ENCODE data around the gene CDC14C. TPM values are rescaled to one million over a fixed set of nuclear protein-coding genes. Genes with fewer than 3 reads are reported as not detected.
A peak's percentile ranks its signal among the peaks of the same experiment; 100 is the strongest.
"Not testable (repeated sequence)": the region's sequence is repeated elsewhere in the genome, so short reads cannot be mapped to it uniquely, and the experiment has no call there.

CDC14C gene
- polyA plus RNA-seq, 1 donor: 0.06 TPM

- not testable (repeated sequence) for H3K9me3 ChIP-seq (ENCODE audit: control insufficient read depth, low read depth, low read length); H3K4me3 ChIP-seq (ENCODE audit: low read length); DNase-seq; H3K4me1 ChIP-seq (ENCODE audit: control insufficient read depth, insufficient read depth, low read length); H3K36me3 ChIP-seq (ENCODE audit: control insufficient read depth, insufficient read depth, low read length); H3K27me3 ChIP-seq (ENCODE audit: control insufficient read depth, insufficient read depth, low read length); H3K27ac ChIP-seq (ENCODE audit: low read length)
- WGBS (ENCODE audit: insufficient coverage, low lambda C conversion rate): no CpG with 5 or more reads among the region's 5 CpGs
Observed at GRCh38 chr7:48909887-48910286, 14.5 kb upstream of the CDC14C start.

- no peaks in the 10 kb centered on the region for H3K36me3 ChIP-seq (ENCODE audit: control insufficient read depth, insufficient read depth, low read length)
- H3K27me3 ChIP-seq (ENCODE audit: control insufficient read depth, insufficient read depth, low read length): no peaks in the 10 kb centered on the region
- no peaks in the 10 kb centered on the region for H3K9me3 ChIP-seq (ENCODE audit: control insufficient read depth, low read depth, low read length)
- H3K27ac ChIP-seq (ENCODE audit: low read length): peak overlapping the region; percentile 3
- H3K4me1 ChIP-seq (ENCODE audit: control insufficient read depth, insufficient read depth, low read length): peaks cover 4% of the 10 kb centered on the region
- DNase-seq: no peak
- H3K4me3 ChIP-seq (ENCODE audit: low read length): no peak overlapping the region
- 100% methylated on average over 2 of the region's 2 CpGs for WGBS (ENCODE audit: insufficient coverage, low lambda C conversion rate)
Observed at GRCh38 chr7:48931481-48931880, 7.1 kb downstream of the CDC14C start.

- no CpG with 5 or more reads among the region's 2 CpGs for whole genome bisulfite sequencing (ENCODE audit: insufficient coverage, low lambda C conversion rate)
- peak overlapping the region; percentile 57 for H3K27ac ChIP-seq (ENCODE audit: low read length)
- H3K36me3 ChIP-seq (ENCODE audit: control insufficient read depth, insufficient read depth, low read length): no peaks in the 10 kb centered on the region
- peaks cover 4% of the 10 kb centered on the region for H3K4me1 ChIP-seq (ENCODE audit: control insufficient read depth, insufficient read depth, low read length)
- H3K27me3 ChIP-seq (ENCODE audit: control insufficient read depth, insufficient read depth, low read length): no peaks in the 10 kb centered on the region
- DNase-seq: peak; percentile 23 to 71
- no peaks in the 10 kb centered on the region for H3K9me3 ChIP-seq (ENCODE audit: control insufficient read depth, low read depth, low read length)
- no peak overlapping the region for H3K4me3 ChIP-seq (ENCODE audit: low read length)
Observed at GRCh38 chr7:48932126-48932910, 8.0 kb downstream of the CDC14C start.

- H3K4me3 ChIP-seq (ENCODE audit: low read length): no peak overlapping the region
- peaks cover 4% of the 10 kb centered on the region for H3K4me1 ChIP-seq (ENCODE audit: control insufficient read depth, insufficient read depth, low read length)
- H3K27me3 ChIP-seq (ENCODE audit: control insufficient read depth, insufficient read depth, low read length): no peaks in the 10 kb centered on the region
- no peaks in the 10 kb centered on the region for H3K9me3 ChIP-seq (ENCODE audit: control insufficient read depth, low read depth, low read length)
- no peaks in the 10 kb centered on the region for H3K36me3 ChIP-seq (ENCODE audit: control insufficient read depth, insufficient read depth, low read length)
- DNase-seq: no peak
- H3K27ac ChIP-seq (ENCODE audit: low read length): peak overlapping the region; percentile 26
- WGBS (ENCODE audit: insufficient coverage, low lambda C conversion rate): 83% methylated on average over 1 of the region's 3 CpGs
Observed at GRCh38 chr7:48933549-48934085, 9.3 kb downstream of the CDC14C start.

GRCh38 chr7:48938539-48939295 is 14.4 kb downstream of the CDC14C start:
- H3K9me3 ChIP-seq (ENCODE audit: control insufficient read depth, low read depth, low read length): no peaks in the 10 kb centered on the region
- no peak overlapping the region for H3K27ac ChIP-seq (ENCODE audit: low read length)
- no peak overlapping the region for H3K4me3 ChIP-seq (ENCODE audit: low read length)
- WGBS (ENCODE audit: insufficient coverage, low lambda C conversion rate): no CpG with 5 or more reads among the region's 4 CpGs
- no peak for DNase-seq
- peaks cover 4% of the 10 kb centered on the region for H3K4me1 ChIP-seq (ENCODE audit: control insufficient read depth, insufficient read depth, low read length)
- no peaks in the 10 kb centered on the region for H3K36me3 ChIP-seq (ENCODE audit: control insufficient read depth, insufficient read depth, low read length)
- H3K27me3 ChIP-seq (ENCODE audit: control insufficient read depth, insufficient read depth, low read length): no peaks in the 10 kb centered on the region

GRCh38 chr7:48943279-48943990 is 19.1 kb downstream of the CDC14C start:
- no peak for DNase-seq
- Histone ChIP-seq H3K9me3 (ENCODE audit: control insufficient read depth, low read depth, low read length) (no peaks in the 10 kb centered on the region), H3K4me3 (ENCODE audit: low read length) (no peak overlapping the region), H3K36me3 (ENCODE audit: control insufficient read depth, insufficient read depth, low read length) (no peaks in the 10 kb centered on the region), H3K4me1 (ENCODE audit: control insufficient read depth, insufficient read depth, low read length) (no peaks in the 10 kb centered on the region), H3K27me3 (ENCODE audit: control insufficient read depth, insufficient read depth, low read length) (no peaks in the 10 kb centered on the region), H3K27ac (ENCODE audit: low read length) (no peak overlapping the region)
- WGBS (ENCODE audit: insufficient coverage, low lambda C conversion rate): 88% methylated on average over 2 of the region's 3 CpGs

- no peaks in the 10 kb centered on the region for H3K9me3 ChIP-seq (ENCODE audit: control insufficient read depth, low read depth, low read length)
- H3K4me1 ChIP-seq (ENCODE audit: control insufficient read depth, insufficient read depth, low read length): no peaks in the 10 kb centered on the region
- H3K27me3 ChIP-seq (ENCODE audit: control insufficient read depth, insufficient read depth, low read length): no peaks in the 10 kb centered on the region
- no peak overlapping the region for H3K4me3 ChIP-seq (ENCODE audit: low read length)
- no peak overlapping the region for H3K27ac ChIP-seq (ENCODE audit: low read length)
- no peak for DNase-seq
- no peaks in the 10 kb centered on the region for H3K36me3 ChIP-seq (ENCODE audit: control insufficient read depth, insufficient read depth, low read length)
Observed at GRCh38 chr7:48955916-48956315, 31.6 kb downstream of the CDC14C start.

- Histone ChIP-seq H3K9me3 (ENCODE audit: control insufficient read depth, low read depth, low read length) (no peaks in the 10 kb centered on the region), H3K36me3 (ENCODE audit: control insufficient read depth, insufficient read depth, low read length) (no peaks in the 10 kb centered on the region), H3K27me3 (ENCODE audit: control insufficient read depth, insufficient read depth, low read length) (no peaks in the 10 kb centered on the region), H3K4me1 (ENCODE audit: control insufficient read depth, insufficient read depth, low read length) (no peaks in the 10 kb centered on the region), H3K4me3 (ENCODE audit: low read length) (no peak overlapping the region), H3K27ac (ENCODE audit: low read length) (no peak overlapping the region)
- DNase-seq: no peak
Observed at GRCh38 chr7:48959676-48960075, 35.3 kb downstream of the CDC14C start.

GRCh38 chr7:48962821-48963505 is 38.6 kb downstream of the CDC14C start:
- no peaks in the 10 kb centered on the region for H3K9me3 ChIP-seq (ENCODE audit: control insufficient read depth, low read depth, low read length)
- no peak overlapping the region for H3K4me3 ChIP-seq (ENCODE audit: low read length)
- H3K27ac ChIP-seq (ENCODE audit: low read length): no peak overlapping the region
- no peaks in the 10 kb centered on the region for H3K36me3 ChIP-seq (ENCODE audit: control insufficient read depth, insufficient read depth, low read length)
- H3K4me1 ChIP-seq (ENCODE audit: control insufficient read depth, insufficient read depth, low read length): no peaks in the 10 kb centered on the region
- no peaks in the 10 kb centered on the region for H3K27me3 ChIP-seq (ENCODE audit: control insufficient read depth, insufficient read depth, low read length)
- DNase-seq: no peak
- 89% methylated on average over 4 of the region's 7 CpGs for WGBS (ENCODE audit: insufficient coverage, low lambda C conversion rate)

- H3K4me1 ChIP-seq (ENCODE audit: control insufficient read depth, insufficient read depth, low read length): no peaks in the 10 kb centered on the region
- DNase-seq: peak; percentile 1 to 9
- no peaks in the 10 kb centered on the region for H3K36me3 ChIP-seq (ENCODE audit: control insufficient read depth, insufficient read depth, low read length)
- 25% methylated on average over 2 of the region's 3 CpGs for WGBS (ENCODE audit: insufficient coverage, low lambda C conversion rate)
- no peaks in the 10 kb centered on the region for H3K27me3 ChIP-seq (ENCODE audit: control insufficient read depth, insufficient read depth, low read length)
- no peaks in the 10 kb centered on the region for H3K9me3 ChIP-seq (ENCODE audit: control insufficient read depth, low read depth, low read length)
- no peak overlapping the region for H3K4me3 ChIP-seq (ENCODE audit: low read length)
- H3K27ac ChIP-seq (ENCODE audit: low read length): no peak overlapping the region
Observed at GRCh38 chr7:48964074-48964473, 39.7 kb downstream of the CDC14C start.
